A549 (cell line): ENCODE measurements around the gene CLEC16A.

Experiments used
- CTCF ChIP-seq: fragments of >200 bp; sonication (Bioruptor Twin); formaldehyde crosslinking; IDR thresholded peaks from 3 replicates; pipeline ENCODE4 v1.5.1; 2016
- HDAC2 ChIP-seq: fragments of 200-600 bp; sonication (generic); IDR thresholded peaks from 2 replicates; pipeline ENCODE4 v1.6.1; 2016
- MAFK ChIP-seq: fragments of 450-650 bp; IDR thresholded peaks from 2 replicates; pipeline ENCODE4 v1.6.1; 2014; ENCODE audit not compliant: partially characterized antibody
- TP53 ChIP-seq: fragments of 250-450 bp; sonication (Bioruptor Pico); IDR thresholded peaks from 2 replicates; pipeline ENCODE4 v1.5.0; 2021; ENCODE audit warnings: mild to moderate bottlenecking, moderate library complexity

GRCh38 chr16:11126399-11127054, 182.2 kb downstream of the CLEC16A start:
- TF ChIP-seq TP53 (CRISPR knock-in tag), result no peak
- TF ChIP-seq MAFK, result no peak
- no peak for TF ChIP-seq HDAC2
- TF ChIP-seq CTCF, result no peak
